NB4 (cell line): ENCODE results near the gene KIRREL3.

Experiments
- CTCF ChIP-seq: IDR thresholded peaks from one replicate; pipeline ENCODE4 v1.5.1; 2012; ENCODE audit warnings: low read depth, low read length
- MYC ChIP-seq: IDR thresholded peaks from 2 replicates; pipeline ENCODE4 v1.6.1; 2011; ENCODE audit warnings: low read depth, low read length
- POLR2A ChIP-seq: IDR thresholded peaks from 2 replicates; pipeline ENCODE4 v1.6.1; 2011; ENCODE audit warnings: mild to moderate bottlenecking; ENCODE audit not compliant: insufficient read length; ENCODE audit errors: extremely low read depth
- TF ChIP-seq, protein P1 (sequence below): IDR thresholded peaks from 2 replicates; pipeline ENCODE4 v1.6.1; 2011; ENCODE audit warnings: low read depth, low read length

- no peak for TF ChIP-seq CTCF
- TF ChIP-seq POLR2A, result no peak
- no peak for TF ChIP-seq MYC
- TF ChIP-seq, protein P1, sequence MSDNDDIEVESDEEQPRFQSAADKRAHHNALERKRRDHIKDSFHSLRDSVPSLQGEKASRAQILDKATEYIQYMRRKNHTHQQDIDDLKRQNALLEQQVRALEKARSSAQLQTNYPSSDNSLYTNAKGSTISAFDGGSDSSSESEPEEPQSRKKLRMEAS, result no peak
These were observed 579.3 kb downstream of the KIRREL3 start for GRCh38 chr11:126421271-126421671.
